ENCODE data around the gene CHRDL1.

DNA sequence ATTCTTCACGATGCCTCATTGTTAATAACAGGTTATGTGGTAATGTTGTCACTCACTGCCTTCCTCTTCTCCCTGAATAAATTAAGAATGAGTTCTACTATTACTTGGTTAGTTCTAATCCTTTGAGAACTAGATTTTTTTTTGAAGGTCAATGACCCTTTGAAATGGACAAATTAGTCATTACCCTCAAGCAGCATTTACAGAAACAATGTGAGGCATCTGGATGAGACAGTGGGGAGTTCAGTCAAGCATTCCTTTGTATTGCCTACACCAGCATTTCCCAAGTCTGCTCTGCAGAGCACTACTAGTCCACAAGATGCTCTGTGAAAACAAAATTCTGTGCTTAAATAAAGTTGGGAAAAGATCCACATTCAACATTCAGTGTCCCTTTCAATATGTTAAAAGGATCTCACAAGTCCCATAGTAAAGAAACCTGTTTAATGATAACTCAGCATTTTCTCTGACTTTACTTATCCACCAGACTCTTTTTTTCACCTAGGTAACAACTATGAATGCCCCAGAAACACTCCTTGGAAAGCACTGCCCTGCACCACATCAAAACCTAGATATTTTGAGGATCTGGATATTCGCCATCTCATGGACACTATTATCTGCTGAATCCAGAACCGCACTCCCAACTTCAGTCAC lies 60.6 kb downstream of the CHRDL1 start:
- no peak for TF ChIP-seq ZNF274 (IDR thresholded peaks at IDR 0.05; ENCODE audit: low read depth, low read length)
- TF ChIP-seq SUZ12 (IDR thresholded peaks at IDR 0.05; ENCODE audit: extremely low read depth, insufficient read depth, insufficient read length) = no peak

Measured in NT2/D1 (cell line).